CD4-positive, alpha-beta T cell treated with Interleukin-21 for 1 hour (primary cell): ENCODE results near the gene PRRT1.
A peak's percentile ranks its signal among the peaks of the same experiment; 100 is the strongest.

Experiments
- DNase-seq: peaks from one replicate; pipeline ENCODE4 v3.0.0-alpha.2; 2020

Gene PRRT1

DNA sequence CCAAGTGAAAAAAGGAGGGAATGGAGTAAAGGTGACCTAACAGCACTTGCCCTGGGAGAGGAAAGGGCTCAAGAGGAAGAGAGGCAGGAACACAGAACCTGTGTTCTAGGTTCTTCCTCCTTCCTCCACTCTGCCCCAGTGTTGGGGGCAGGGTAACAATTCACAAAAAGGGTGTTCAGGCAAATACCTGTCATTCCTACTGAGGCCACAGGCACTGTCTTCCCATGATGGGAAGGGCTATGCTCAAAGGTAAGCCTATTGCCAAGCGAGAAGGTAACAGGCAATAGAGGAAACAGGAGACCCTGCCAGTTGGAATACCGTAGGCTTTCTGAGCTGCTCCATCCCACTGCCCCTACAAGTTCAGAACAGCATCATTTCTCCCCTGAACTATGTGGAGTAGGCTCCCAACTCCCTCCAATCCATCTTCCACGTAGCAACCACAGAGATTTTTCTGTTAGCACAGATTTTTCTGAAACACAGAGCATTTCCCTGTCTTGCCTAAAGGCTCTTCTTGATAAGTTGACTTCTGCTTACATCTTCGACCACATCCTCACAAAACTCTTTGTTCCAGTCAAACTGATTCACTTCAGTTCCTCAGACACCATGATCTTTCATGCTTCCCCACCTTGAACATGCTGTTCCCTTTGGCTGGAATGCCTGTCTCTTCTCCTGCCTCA, 21.4 kb upstream of the PRRT1 start:
- DNase-seq: no peak

DNA sequence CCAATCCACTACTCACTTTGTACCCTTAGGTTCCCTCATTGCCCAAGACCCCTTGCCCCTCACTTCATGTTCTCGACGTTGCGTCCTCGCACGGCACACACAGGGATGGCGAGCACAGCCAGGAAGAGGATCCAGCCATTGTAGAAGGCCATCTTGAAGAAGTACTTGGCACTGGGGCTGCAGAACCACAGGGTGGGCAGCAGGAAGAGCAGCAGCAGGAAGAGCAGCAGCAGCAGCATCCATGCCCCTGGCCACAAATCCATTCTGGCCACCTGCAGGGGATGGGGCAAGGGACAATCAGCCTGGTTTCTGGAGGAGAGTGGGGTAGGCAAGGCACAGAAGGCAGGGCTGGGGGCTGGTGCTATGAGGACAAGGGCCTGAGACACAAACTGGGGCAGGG, 19.5 kb upstream of the PRRT1 start:
- no peak for DNase-seq

DNA sequence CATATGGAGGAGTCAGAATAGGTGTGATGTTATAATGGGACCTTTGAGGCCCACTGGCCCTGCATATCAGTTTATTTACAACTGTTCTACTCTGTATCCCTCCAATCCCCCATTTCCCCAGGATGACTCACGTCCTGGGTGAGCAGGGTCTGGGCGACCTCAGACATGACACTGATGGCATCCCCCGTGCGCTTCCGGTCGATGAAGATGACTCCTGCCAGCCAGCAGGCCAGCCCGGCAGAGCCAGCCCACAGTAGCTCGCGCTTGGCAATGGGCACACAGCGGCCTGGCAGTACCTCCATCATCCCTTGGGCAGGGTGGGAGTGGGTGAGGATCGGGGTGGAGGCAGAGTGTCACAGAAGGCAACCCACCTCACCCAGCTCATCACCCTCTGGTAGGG, 18.6 kb upstream of the PRRT1 start:
- DNase-seq: no peak

DNA sequence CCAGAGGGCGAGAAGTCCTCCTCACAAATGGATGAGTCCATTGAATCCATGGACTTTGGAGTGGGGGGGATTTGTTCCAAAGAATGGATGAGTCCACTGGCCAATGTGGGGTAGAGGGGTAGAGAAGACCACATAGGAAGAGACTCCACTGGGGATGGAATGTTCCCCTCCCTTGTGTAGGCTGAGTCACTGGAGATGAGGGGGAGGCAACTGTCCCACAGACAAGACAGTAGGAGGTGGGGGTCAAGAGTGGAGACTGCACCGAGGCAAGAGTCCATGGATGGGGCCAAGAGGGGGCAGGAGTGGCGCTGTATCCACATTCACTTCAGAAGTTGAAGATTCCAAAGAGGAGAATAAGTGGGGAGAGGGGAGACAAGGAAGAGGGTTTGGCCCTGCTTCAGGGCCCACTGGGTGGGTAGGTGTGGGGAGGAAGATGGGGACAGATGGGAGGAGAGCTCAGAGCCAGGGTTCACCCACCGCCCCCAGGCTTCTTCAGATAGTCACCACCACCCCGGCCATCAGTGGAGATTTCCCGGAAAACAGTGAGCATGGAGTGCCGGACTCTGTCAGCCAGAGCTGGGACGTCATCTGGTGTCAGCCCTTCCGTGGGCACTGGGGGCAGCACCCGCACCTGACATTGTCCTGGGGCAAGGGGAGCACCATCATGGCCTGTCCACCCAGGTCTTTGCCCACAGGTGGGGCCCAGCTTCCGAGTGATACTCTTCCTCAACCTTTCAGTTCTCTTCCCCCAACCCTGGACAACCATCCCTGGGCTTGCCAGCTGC, 17.3 kb upstream of the PRRT1 start:
- DNase-seq: no peak

GRCh38 chr6:32168350-32168749, 16.6 kb upstream of the PRRT1 start:
- DNase-seq: no peak

GRCh38 chr6:32167761-32168262, 16.1 kb upstream of the PRRT1 start:
- DNase-seq: no peak

DNA sequence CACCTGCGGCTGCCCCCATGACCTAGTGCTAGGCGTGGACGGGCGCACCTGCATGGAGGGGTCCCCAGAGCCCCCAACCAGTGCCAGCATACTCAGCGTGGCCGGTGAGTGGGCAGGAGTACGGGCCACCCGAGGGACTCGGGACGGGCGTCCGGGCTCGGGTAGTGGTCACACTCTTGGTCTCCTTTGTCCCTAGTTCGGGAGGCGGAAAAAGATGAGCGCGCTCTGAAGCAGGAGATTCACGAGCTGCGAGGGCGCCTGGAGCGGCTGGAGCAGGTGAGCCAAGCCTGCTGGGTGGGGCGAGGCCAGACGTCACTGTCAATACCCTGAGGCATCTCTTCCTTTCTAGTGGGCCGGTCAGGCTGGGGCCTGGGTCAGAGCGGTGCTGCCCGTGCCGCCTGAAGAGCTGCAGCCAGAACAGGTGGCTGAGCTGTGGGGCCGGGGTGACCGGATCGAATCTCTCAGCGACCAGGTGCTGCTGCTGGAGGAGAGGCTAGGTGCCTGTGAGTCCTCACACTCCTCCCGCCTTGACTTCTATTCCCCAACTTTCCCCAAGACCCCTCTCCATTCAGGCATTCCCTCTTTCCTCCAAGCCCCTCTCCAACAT, 15.5 kb upstream of the PRRT1 start:
- no peak for DNase-seq

- DNase-seq: no peak
These were observed 14.8 kb upstream of the PRRT1 start for GRCh38 chr6:32166411-32167061.

DNA sequence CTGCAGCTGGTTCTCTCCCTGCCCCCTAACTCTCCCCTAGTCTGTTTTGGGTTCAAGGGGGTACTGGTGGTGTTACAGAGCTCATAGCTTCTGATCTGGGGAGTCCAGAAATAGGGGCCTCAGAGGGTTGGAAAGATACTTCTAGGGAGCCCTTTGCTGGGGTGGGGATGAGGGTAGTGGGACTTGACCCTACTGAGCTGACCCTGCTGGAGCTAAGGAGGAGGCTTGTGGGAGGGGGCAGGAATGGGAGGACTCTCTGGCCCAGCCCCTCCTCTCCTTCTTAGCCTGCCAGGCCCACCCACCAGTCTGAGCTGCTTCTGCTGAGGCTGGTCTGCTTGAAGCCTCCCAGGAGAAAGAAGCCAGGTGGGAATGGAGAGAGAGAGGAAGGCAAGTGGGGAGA, 12.6 kb upstream of the PRRT1 start, which contains the start of gene EGFL8:
TSS of gene EGFL8 (plus strand) at position 301 of the 400 bp plus-strand sequence. CDS start 1,571 bp downstream, outside the sequence.
- no peak for DNase-seq

DNA sequence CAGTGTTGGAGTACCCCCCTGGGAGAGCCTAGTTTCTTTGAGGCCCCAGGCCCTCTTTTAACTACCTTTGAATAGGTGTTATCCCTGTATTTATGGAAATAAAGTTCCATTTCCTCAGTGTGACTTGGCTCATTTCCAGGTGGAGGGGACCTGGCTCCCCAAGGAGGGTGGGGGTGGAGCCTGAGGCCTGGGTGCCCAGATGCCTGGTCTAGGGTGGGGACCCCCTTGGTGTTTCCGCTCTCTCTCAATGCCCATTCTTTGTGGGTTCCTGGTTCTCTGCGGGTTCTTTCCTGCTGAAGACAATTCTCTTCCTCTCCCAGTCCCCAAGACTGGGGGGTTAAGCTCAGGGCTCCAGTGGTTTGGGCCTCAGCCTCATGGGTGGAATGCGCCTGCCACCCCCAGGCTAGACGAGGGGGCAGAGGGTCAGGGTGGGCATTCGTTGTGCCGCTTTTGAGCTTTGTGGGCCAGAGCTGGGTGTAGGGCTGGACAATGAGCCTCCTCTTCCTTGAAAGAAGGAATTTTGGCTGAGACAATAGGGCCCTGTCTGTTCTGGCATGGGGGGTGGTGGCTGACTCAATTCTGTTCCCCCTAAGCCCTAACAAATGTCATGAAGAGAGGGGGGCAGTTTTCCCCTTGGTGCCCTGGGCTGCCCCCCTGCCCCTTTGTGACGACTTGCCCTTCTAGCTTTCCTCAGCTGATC, 12.0 kb upstream of the PRRT1 start:
- no peak for DNase-seq

GRCh38 chr6:32158052-32158451, 6.3 kb upstream of the PRRT1 start:
- DNase-seq: no peak

DNA sequence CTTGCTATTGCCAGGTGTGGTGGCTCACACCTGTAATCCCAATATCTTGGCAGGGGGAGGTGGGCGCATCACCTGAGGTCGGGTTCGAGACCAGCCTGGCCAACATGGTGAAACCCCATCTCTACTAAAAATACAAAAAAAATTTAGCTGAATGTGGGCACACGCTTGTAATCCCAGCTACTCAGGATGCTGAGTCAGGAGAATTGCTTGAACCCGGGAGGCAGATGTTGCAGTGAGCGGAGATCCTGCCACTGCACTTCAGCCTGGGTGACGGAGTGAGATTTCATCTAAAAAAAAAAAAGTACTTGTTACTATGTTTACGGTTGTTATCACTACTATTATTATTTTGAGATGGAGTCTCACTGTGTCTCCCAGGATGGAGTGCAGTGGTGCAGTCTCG, 5.2 kb upstream of the PRRT1 start:
- DNase-seq: no peak

DNA sequence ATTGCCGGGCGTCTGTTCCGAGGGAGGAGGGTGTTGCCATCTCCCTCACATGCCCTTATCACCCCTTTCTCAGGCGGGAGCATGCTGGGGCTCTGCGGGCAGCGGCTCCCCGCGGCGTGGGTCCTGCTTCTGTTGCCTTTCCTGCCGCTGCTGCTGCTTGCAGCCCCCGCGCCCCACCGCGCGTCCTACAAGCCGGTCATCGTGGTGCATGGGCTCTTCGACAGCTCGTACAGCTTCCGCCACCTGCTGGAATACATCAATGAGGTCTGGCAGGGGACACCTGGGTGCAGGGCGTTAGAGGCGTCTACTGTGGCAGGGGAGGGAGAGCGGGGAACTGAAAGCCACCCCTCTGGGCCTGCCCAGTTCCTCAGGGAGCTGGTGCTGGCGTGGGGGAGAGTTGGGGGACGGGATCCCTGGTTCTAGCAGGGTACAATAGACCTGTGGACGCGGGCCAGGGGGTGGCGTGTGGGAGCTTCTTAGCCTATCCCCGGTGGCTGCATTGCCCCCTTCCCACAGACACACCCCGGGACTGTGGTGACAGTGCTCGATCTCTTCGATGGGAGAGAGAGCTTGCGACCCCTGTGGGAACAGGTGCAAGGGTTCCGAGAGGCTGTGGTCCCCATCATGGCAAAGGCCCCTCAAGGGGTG, 2.9 kb upstream of the PRRT1 start:
- DNase-seq: peak; percentile 79

- peak; percentile 84 for DNase-seq
These were observed 2.1 kb upstream of the PRRT1 start, which contains the start of gene PPT2 for GRCh38 chr6:32153564-32154513. PPT2 (plus strand) TSS chr6:32154141; CDS start chr6:32154595, 454 bp downstream.

DNA sequence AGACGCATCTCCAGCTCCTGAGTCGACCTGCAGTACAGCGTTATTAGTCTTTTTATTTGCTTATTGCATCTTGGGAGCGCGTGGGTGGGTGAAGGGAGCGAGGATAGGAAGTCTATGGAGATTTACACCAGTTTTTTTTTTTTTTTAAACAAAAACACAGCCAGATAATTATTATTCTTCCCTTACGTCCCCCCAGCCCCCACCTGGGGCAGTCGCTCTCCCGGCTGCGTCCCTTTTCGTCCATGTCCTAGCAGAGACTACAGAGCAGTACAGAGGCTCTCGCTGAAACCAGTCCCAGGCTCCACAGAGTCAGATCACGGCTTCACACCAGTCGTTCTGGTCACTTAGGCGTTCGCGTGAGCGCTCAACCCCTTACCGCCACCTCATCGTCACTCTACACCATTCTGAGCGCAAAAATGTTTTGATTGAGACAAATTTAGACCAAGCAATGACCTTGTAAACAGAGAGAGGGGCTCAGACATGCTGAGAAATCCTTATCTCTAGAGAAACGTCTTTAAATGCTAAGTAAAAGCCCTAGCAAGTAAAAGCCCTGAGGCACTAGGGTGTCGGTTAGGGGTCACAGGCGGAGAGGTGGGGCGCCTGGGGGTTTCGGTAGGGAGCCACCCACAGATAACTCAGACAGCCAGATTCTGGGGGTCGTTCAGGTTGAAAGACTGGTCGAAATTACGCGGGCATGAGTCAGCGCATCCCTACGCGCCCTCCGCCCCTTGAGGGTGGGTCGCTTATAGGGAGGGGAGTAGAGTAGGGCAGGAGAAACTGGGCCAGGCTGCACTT, 1.2 kb upstream of the PRRT1 start:
- DNase-seq: no peak

GRCh38 chr6:32151181-32151862, 417 bp downstream of the PRRT1 start:
- DNase-seq: no peak

GRCh38 chr6:32149932-32150870, 1.5 kb downstream of the PRRT1 start:
- DNase-seq: no peak
